Lower lobe of right lung (tissue), 2 donors: ENCODE results near the gene ISM2. TPM values are rescaled to one million over a fixed set of nuclear protein-coding genes. Genes with fewer than 3 reads are reported as not detected.
A peak's percentile ranks its signal among the peaks of the same experiment; 100 is the strongest.

Source experiments
- ATAC-seq, 2 donors: fragments of 200-7000 bp; cut with Tn5 transposase; one replicate each; pipeline ENCODE4 v1.9.1; 2020 to 2022; ENCODE audit warnings: mild to moderate bottlenecking in 2 of 2, moderate library complexity in 2 of 2
- DNase-seq: peaks from one replicate; pipeline ENCODE4 v3.0.0-alpha.2; 2020
- H3K27ac ChIP-seq: fragments of 200-600 bp; one replicate; pipeline ENCODE4 v1.8.0; 2022
- H3K27me3 ChIP-seq: fragments of 200-600 bp; one replicate; pipeline ENCODE4 v1.8.0; 2022; ENCODE audit warnings: low read depth
- H3K36me3 ChIP-seq: fragments of 200-600 bp; one replicate; pipeline ENCODE4 v1.8.0; 2022; ENCODE audit warnings: mild to moderate bottlenecking
- H3K4me1 ChIP-seq: fragments of 200-600 bp; one replicate; pipeline ENCODE4 v1.8.0; 2022
- H3K4me3 ChIP-seq: fragments of 200-600 bp; one replicate; pipeline ENCODE4 v1.8.0; 2022; ENCODE audit warnings: mild to moderate bottlenecking
- H3K9me3 ChIP-seq: fragments of 200-600 bp; one replicate; pipeline ENCODE4 v1.8.0; 2022
- CTCF ChIP-seq: fragments of 200-600 bp; IDR thresholded peaks from one replicate; pipeline ENCODE4 v1.8.0; 2022; ENCODE audit warnings: antibody characterized with exemption, mild to moderate bottlenecking
- intact Hi-C: fragments of 100-400 bp; cut with DNase I; formaldehyde crosslinking; loops from one replicate; pipeline ENCODE4 v1.11.0; 2022
- total RNA-seq: library from RNA; stranded (reverse); fragmentation: NEBNext Ultra II Directional; extraction: Animal tissue kit (Norgen Biotek cat#: 25700); gene quantifications from one replicate; pipeline ENCODE4 v1.2.1, GENCODE V29; 2021
- donor health status: DM: no; HTN: yes; CAD: no; lungs with severe emphysema.

The ISM2 gene
- total RNA-seq, 1 donor from 2014 or later: not detected

- H3K27me3 ChIP-seq: no peaks in the 10 kb centered on the region
- no peaks in the 10 kb centered on the region for H3K9me3 ChIP-seq
- peak overlapping the region; percentile 92 for H3K4me3 ChIP-seq
- H3K4me1 ChIP-seq: peaks cover 27% of the 10 kb centered on the region
- peak overlapping the region; percentile 91 for H3K27ac ChIP-seq
- DNase-seq (no peak), ATAC-seq (no peak)
- no peak for TF ChIP-seq CTCF
- peaks cover 43% of the 10 kb centered on the region for H3K36me3 ChIP-seq
- intact Hi-C loops: no loop called here
These were observed 41.5 kb downstream of the ISM2 start for GRCh38 chr14:77457115-77457521.

- Histone ChIP-seq H3K9me3 (no peaks in the 10 kb centered on the region), H3K4me3 (peak overlapping the region; percentile 92), H3K4me1 (peaks cover 27% of the 10 kb centered on the region), H3K36me3 (peaks cover 43% of the 10 kb centered on the region), H3K27ac (no peak overlapping the region), H3K27me3 (no peaks in the 10 kb centered on the region)
- intact Hi-C loops: no loop called here
- ATAC-seq: no peak
- DNase-seq: no peak
- no peak for TF ChIP-seq CTCF
These were observed 42.5 kb downstream of the ISM2 start for GRCh38 chr14:77455966-77456640.

- intact Hi-C loops: no loop called here
These were observed 56.4 kb downstream of the ISM2 start for GRCh38 chr14:77442196-77442595.

GRCh38 chr14:77439861-77440260 lies 58.8 kb downstream of the ISM2 start:
- Histone ChIP-seq H3K4me1 (no peaks in the 10 kb centered on the region), H3K27me3 (no peaks in the 10 kb centered on the region), H3K36me3 (peaks cover 89% of the 10 kb centered on the region), H3K9me3 (no peaks in the 10 kb centered on the region), H3K4me3 (no peak overlapping the region), H3K27ac (no peak overlapping the region)
- no peak for ATAC-seq
- DNase-seq: no peak
- TF ChIP-seq CTCF: no peak
- intact Hi-C loops: no loop called here

More at GRCh38 chr14:77442196-77442595, 56.4 kb downstream of the ISM2 start:
- no peaks in the 10 kb centered on the region for H3K9me3 ChIP-seq
- no peaks in the 10 kb centered on the region for H3K4me1 ChIP-seq
- TF ChIP-seq CTCF: no peak
- no peak overlapping the region for H3K27ac ChIP-seq
- peaks cover 89% of the 10 kb centered on the region for H3K36me3 ChIP-seq
- ATAC-seq (no peak), DNase-seq (no peak)
- no peak overlapping the region for H3K4me3 ChIP-seq
- no peaks in the 10 kb centered on the region for H3K27me3 ChIP-seq

GRCh38 chr14:77438596-77438995 lies 60.0 kb downstream of the ISM2 start:
- no peaks in the 10 kb centered on the region for H3K4me1 ChIP-seq
- intact Hi-C loops: no loop called here
- TF ChIP-seq CTCF: no peak
- H3K27ac ChIP-seq: no peak overlapping the region
- DNase-seq: no peak
- no peaks in the 10 kb centered on the region for H3K9me3 ChIP-seq
- H3K4me3 ChIP-seq: no peak overlapping the region
- peaks cover 89% of the 10 kb centered on the region for H3K36me3 ChIP-seq
- ATAC-seq: no peak
- no peaks in the 10 kb centered on the region for H3K27me3 ChIP-seq
